H1 (cell line): ENCODE data around the gene GSG1L. TPM values are rescaled to one million over a fixed set of nuclear protein-coding genes. Genes with fewer than 3 reads are reported as not detected.

ENCODE experiments used
- BCL11A ChIP-seq, 2 experiments: IDR thresholded peaks; one replicate each; pipeline ENCODE4 v1.6.1; 2011; ENCODE audit warnings: low read depth in 2 of 2, low read length in 2 of 2, mild to moderate bottlenecking in 2 of 2
- EZH2 ChIP-seq: fragments of 200-600 bp; sonication (generic); IDR thresholded peaks from 2 replicates; pipeline ENCODE4 v1.7.1; 2012; ENCODE audit warnings: low read depth, mild to moderate bottlenecking, moderate library complexity, low read length, inconsistent platforms; ENCODE audit not compliant: severe bottlenecking
- TAF7 ChIP-seq: optimal IDR thresholded peaks from 2 replicates; pipeline ENCODE3; 2011; ENCODE audit warnings: low read depth, mild to moderate bottlenecking, inconsistent platforms, low read length, moderate library complexity, borderline replicate concordance
- ZNF274 ChIP-seq: IDR thresholded peaks from 2 replicates; pipeline ENCODE4 v1.7.0; 2012; ENCODE audit warnings: low read length, borderline replicate concordance; ENCODE audit errors: extremely low read depth
- polyA plus RNA-seq, 7 experiments: library from polyadenylated mRNA; depleted of rRNA in 3 of 7; stranded (reverse) in 5 of 7; unstranded in 2 of 7; fragments of >200 nt in 5 of 7; fragments of 200-250 nt in 2 of 7; gene quantifications; 1 replicate in 5 of 7; 2 replicates in 1 of 7; 4 replicates in 1 of 7; pipeline versions ENCODE4 v1.2.1 to v1.2.3, GENCODE V29; 2011 to 2013; ENCODE audit warnings: missing spikeins in 2 of 7, mixed read lengths in 2 of 7
- total RNA-seq: library from RNA; stranded (reverse); fragmentation: NEBNext Ultra II Directional; extraction: Animal tissue kit (Norgen Biotek cat#: 25700); gene quantifications from 2 replicates; pipeline ENCODE4 v1.2.1, GENCODE V29; 2021

GSG1L gene
- total and polyA plus RNA-seq, 2 of the 8 experiments (the other 6 are each of a cell fraction or from before 2014, with no cell fraction given): 0.71 to 1.1 TPM

DNA sequence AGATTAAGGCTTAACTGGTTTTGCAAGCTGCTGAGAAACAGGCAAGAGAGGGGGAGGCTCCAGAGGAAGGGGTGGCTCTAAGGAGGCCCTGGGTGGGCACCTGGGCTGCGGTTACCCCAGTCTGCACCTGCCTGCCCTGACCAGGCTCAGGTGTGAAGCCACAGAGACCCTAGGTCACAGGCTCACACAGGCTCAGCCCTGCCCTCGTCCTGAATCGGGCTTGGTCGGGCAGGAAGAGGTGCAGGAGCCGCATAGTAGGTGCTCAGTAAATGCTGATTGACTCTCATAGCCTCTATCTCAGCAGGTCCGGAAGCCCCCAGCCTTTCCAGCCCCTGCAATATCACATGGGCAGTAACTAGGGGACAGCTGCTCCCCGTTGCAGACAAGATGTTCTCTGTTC is 203.4 kb downstream of the GSG1L start (continued):
- TF ChIP-seq TAF7: no peak
- no peak for TF ChIP-seq EZH2
- no peak for TF ChIP-seq ZNF274
- TF ChIP-seq BCL11A (IDR thresholded peaks at IDR 0.05; ENCODE audit: low read depth in 2 of 2, low read length in 2 of 2): no peak
